Aorta (tissue), 5 donors: Measurements from ENCODE around the gene NFIC. TPM values are rescaled to one million over a fixed set of nuclear protein-coding genes. Genes with fewer than 3 reads are reported as not detected.

Source experiments
- ATAC-seq: fragments of 200-7000 bp; cut with Tn5 transposase; one replicate; pipeline ENCODE4 v1.9.1; 2022; ENCODE audit warnings: moderate library complexity; ENCODE audit not compliant: low FRiP score
- DNase-seq, 2 donors: peaks; one replicate each; pipeline ENCODE4 v3.0.0-alpha.2; 2020
- H3K27ac ChIP-seq, 2 donors: one replicate each; pipeline ENCODE4 v1.5.1; 2013; ENCODE audit warnings: low read length in 2 of 2, mild to moderate bottlenecking in 2 of 2, moderate library complexity in 2 of 2, control low read depth in 1 of 2, inconsistent platforms in 1 of 2, low read depth in 1 of 2
- H3K27me3 ChIP-seq, 2 donors: one replicate each; pipeline ENCODE4 v1.6.1; 2013; ENCODE audit warnings: control low read depth in 1 of 2, low read length in 1 of 2, mild to moderate bottlenecking in 1 of 2, moderate library complexity in 1 of 2; ENCODE audit not compliant: insufficient read depth in 2 of 2, control insufficient read depth in 1 of 2
- H3K36me3 ChIP-seq, 2 donors: one replicate each; pipeline ENCODE4 v1.6.1; 2013; ENCODE audit warnings: control low read depth in 1 of 2, low read length in 1 of 2, mild to moderate bottlenecking in 1 of 2; ENCODE audit not compliant: insufficient read depth in 2 of 2, control insufficient read depth in 1 of 2
- H3K4me1 ChIP-seq, 2 donors: one replicate each; pipeline ENCODE4 v1.6.1; 2013; ENCODE audit warnings: low read length in 2 of 2, control low read depth in 1 of 2, mild to moderate bottlenecking in 1 of 2, moderate library complexity in 1 of 2; ENCODE audit not compliant: insufficient read depth in 2 of 2, control insufficient read depth in 1 of 2
- H3K4me3 ChIP-seq, 2 donors: one replicate each; pipeline ENCODE4 v1.5.1; 2013; ENCODE audit warnings: low read length in 2 of 2, control low read depth in 1 of 2, mild to moderate bottlenecking in 1 of 2
- H3K9me3 ChIP-seq: one replicate; pipeline ENCODE4 v1.6.1; 2013; ENCODE audit warnings: mild to moderate bottlenecking, low read length; ENCODE audit not compliant: control insufficient read depth
- WGBS, 2 donors: extraction: QIAGEN DNeasy Blood & Tissue Kit; methylation state at CpG; one replicate each; pipeline ENCODE4 v1.1.7; 2013; 5-methylcytosine and 5-hydroxymethylcytosine counted together
- intact Hi-C, 2 donors: fragments of 100-400 bp; cut with DNase I; formaldehyde crosslinking; loops; one replicate each; pipeline versions ENCODE4 v1.14.2 to v1.15.0; 2022
- polyA plus RNA-seq, 2 donors: library from polyadenylated mRNA; stranded (reverse); fragments of 200-250 nt; gene quantifications; one replicate each; pipeline ENCODE4 v1.2.3, GENCODE V29; 2013
- total RNA-seq, 2 donors: library from RNA; stranded (reverse); fragmentation: NEBNext Ultra II Directional; extraction: Animal tissue kit (Norgen Biotek cat#: 25700); gene quantifications; one replicate each; pipeline ENCODE4 v1.2.1, GENCODE V29; 2021
- donor health status: healthy with polysubstance abuse.
- donor health status: Bipolar disorder and iron deficiency.
- donor health status: DM: no; HTN: no; CAD: no.
- donor health status: DM: no; HTN: no; CAD: no.
- donor health status: DM: yes; HTN: yes; CAD: no.

NFIC gene
- total and polyA plus RNA-seq, 4 donors, result 37.5 to 188 (median 106) TPM

DNA sequence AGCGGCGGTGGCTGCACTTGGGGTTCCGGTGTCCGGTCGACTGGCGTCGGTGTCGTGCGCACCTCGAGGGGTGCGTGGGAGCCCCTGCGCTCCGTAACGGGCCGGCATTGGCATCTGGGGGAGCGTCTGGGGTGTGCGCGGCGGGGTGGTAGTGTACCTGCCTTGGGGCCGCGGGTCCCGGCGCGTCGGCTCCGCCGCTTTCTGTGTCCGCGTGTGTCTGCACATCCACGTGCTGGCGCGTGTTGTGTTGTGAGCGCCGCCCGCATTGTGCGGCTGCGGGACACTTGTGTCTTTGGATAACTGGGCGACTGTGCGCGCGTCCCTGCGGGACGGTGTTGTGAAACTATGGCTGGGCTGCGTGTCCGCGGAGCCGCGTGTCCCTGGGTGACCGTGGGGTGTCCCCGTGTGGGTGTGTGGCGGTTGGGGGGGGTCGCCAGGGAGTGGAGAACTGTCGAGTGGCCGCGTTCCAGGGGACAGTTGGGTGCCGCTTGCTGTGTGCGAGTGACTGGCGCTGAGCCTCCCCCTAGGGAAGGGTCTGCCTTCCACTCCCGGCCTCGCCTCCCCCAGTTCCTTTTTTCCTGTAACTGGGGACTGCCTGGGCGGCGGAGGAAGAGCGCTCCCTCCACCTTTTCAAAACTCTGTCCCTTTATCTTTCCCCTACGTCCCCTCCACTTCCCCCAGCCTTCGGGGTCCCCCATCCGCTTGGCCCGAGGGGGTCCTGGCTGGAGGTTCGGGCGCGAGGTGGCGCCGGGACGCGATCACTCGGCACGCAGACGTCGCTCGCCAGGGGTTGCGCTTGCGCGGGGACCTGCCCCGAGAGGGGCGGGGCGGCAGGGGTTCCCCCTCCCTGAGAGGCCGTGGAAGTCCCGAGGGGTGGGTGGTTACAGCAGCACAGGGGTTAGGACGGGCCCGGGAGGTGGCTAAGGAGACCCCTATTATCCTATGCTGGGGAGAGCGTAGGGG lies 5.7 kb upstream of the NFIC start:
- peak overlapping the region in 1 of 2 donors; percentile 62 for H3K27ac ChIP-seq
- 0% methylated on average over 81 to 90 of the region's 90 CpGs for WGBS, 2 donors
- no peaks in the 10 kb centered on the region for H3K36me3 ChIP-seq
- H3K4me1 ChIP-seq, result no peaks in the 10 kb centered on the region
- H3K4me3 ChIP-seq, result peak overlapping the region; percentile 97 to 99
- no peaks in the 10 kb centered on the region for H3K27me3 ChIP-seq
- peak; percentile 63 for ATAC-seq
- peak; percentile 84 to 88 for DNase-seq
- intact Hi-C loops, result no loop called here
- H3K9me3 ChIP-seq, result no peaks in the 10 kb centered on the region

DNA sequence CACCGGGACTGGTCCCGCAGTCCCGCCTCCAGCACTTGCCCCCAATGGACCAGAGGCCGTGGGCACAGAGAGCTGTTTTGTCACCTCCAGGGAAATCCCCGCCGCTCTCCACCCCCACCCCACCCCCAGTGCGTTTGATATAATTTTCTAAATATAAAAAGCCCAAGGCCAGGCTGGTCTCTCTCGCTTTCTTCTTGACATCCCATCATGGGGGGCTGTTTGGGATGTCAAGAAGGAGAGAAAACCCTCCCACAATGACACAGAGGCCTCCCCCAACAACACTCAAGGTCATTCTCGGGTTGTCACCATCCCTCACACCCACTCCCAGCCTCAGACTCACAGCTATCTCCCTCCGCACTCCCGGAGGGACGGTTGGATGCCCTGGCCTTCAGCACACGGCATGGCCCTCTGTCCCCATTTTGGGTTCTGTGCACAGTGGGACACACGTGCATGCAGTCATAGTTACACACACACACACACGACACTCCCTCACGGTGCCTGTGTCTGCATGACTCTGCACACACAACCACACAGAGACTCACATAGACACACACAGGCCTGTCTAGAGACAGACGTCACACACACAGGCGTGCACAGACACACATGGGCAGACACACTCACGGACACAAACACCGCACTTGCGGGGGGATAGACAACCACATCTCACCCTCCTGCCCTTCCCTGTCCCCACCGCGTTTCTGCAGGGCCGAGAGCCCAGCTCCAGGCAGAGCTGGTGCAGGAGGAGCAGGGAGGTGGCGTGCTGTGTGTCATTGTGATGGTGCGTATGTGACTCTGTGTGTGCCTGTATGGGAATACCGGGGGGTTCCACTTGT lies 4.8 kb upstream of the NFIC start:
- ATAC-seq (no peak), DNase-seq (no peak)
- intact Hi-C loops, result no loop called here
- Histone ChIP-seq H3K9me3 (no peaks in the 10 kb centered on the region), H3K27me3 (no peaks in the 10 kb centered on the region), H3K4me3 (peak overlapping the region; percentile 97 to 99), H3K36me3 (no peaks in the 10 kb centered on the region), H3K27ac (peak overlapping the region in 1 of 2 donors; percentile 66), H3K4me1 (no peaks in the 10 kb centered on the region)
- 18 to 21% methylated on average over 26 to 27 of the region's 27 CpGs for WGBS, 2 donors

DNA sequence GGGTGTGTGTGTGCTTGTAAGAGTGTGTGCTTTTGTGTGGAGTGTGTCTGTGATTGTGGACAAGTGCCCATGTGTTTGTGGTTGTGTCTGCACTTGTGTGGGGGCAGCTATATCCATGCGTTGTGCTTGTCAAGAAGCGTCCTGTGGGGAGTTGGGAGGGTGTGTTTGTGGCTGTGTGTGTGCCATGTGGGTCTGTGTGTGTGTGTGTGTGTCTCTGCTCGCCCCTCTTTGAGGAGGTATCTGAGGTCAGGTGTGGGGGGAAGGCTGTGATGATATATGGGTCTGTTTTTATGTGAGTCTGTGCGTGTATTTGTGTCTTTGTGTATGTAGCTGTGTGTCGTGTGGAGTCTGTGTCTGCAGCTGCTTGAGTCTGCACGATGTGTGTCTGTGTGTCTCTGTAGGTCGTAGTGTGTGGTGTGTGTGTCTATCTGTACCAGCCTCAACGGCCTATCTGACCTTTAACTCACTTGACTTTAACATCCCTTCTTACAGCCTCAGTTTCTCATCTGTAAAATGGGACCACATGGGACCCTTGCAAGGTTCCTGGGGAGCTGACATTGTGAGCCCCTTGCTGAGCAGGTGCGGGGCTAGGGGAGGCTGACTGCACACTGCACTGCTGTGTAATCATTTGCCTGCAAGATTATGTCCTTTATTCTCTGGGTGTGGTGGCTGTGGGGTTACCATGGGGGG lies 4.0 kb upstream of the NFIC start:
- 55 to 67% methylated on average over 9 of the region's 9 CpGs for WGBS, 2 donors
- H3K36me3 ChIP-seq, result no peaks in the 10 kb centered on the region
- H3K27me3 ChIP-seq, result no peaks in the 10 kb centered on the region
- no peak overlapping the region for H3K4me3 ChIP-seq
- no peak for DNase-seq
- H3K27ac ChIP-seq, result peak overlapping the region in 1 of 2 donors; percentile 66
- no peak for ATAC-seq
- intact Hi-C loops, result no loop called here
- no peaks in the 10 kb centered on the region for H3K4me1 ChIP-seq
- no peaks in the 10 kb centered on the region for H3K9me3 ChIP-seq

DNA sequence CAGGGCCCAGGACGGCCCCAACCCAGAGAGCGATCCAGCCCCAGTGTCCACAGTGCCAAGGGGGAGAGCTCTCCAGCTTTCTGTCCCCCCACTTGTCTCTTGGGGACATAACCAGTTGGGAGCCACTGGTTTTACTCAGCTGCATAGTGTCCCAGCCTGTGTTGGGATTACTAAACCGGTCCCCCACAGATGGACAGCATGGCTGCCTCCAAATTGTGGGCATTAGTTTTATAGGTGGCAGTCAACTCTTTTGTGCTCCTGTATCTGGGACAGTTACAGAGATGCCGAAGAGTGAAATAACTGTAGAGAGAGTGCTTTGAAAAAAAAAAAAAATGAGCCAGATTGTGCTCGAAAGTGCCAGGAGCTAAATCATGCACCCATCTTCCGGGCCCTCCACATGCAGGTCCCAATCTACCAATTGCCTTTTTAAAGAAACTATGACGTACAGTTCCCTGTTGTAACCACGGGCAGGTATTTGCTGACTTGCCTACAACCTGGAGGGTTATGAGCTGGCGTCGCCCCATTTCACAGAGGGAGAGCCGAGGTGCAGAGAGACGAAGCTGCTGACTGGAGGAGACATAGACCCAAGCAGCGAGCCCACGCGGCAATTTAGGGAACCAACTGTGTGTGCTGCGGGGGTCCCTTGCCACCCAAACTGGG lies 2.4 kb upstream of the NFIC start:
- no peaks in the 10 kb centered on the region for H3K4me1 ChIP-seq
- WGBS, 2 donors, result 56 to 63% methylated on average over 16 of the region's 16 CpGs
- ATAC-seq, result no peak

DNA sequence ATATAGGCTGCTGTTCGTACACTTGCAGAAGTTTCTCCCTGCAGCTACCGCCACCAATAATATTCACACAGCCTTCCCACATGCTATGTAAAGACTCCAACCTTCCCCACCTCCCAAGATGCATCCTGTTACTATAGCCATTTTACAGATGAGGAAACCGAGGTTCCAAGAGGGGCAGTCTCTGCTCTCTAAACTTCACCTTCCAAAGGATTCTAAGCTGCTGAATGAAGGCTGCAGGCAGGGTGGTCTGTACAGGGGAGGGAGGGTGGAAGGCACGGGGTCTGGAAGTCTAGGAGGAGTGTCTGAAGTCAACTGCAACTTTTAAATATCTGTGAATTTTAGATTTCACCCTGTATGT lies 1.9 kb upstream of the NFIC start:
- Histone ChIP-seq H3K36me3 (no peaks in the 10 kb centered on the region), H3K4me1 (no peaks in the 10 kb centered on the region), H3K9me3 (no peaks in the 10 kb centered on the region), H3K27ac (no peak overlapping the region), H3K27me3 (no peaks in the 10 kb centered on the region), H3K4me3 (no peak overlapping the region)
- DNase-seq (no peak), ATAC-seq (no peak)
- 63 to 68% methylated on average over 4 of the region's 4 CpGs for WGBS, 2 donors
- intact Hi-C loops, result no loop called here

More for the DNA sequence above, 2.4 kb upstream of the NFIC start:
- Histone ChIP-seq H3K36me3 (no peaks in the 10 kb centered on the region), H3K27me3 (no peaks in the 10 kb centered on the region), H3K4me3 (no peak overlapping the region), H3K9me3 (no peaks in the 10 kb centered on the region), H3K27ac (no peak overlapping the region)
- DNase-seq, result no peak
- intact Hi-C loops, result no loop called here

DNA sequence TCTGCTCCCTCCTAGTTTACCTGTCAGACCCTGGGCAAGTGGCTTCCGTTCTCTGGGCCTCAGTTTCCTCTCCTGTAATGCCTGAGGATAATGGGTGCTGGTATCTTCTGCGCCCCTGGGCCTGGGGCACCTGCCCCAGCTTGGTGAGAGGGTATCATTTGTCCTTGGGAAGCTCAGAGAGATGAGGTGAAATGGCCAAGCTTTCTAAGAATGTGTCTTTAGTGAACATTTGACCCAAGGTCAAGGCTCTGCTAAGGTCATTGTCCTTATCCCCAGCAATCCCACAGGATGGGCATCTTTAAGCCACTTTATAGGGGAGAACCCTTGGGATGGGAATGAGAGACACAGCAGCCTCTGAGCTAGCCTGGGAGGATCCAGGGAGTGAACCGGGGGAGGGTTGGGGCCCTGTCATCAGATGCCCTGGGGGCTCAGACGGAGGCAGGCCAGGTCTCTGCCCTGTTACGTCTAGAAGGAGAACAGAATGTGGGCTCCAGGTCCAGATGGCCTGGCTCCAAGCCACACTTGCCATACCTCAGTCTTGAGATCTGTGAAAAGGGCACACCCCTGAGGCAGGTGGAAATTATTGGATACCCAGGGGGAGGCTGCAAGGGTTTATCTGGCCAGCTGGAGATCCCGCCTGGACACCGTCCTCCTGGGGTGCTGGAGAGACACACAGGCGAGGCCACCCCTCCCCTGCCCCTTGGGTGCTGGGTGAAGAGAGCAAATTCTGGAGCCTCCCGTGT lies 1.1 kb upstream of the NFIC start:
- intact Hi-C loops, result loop anchor here in 1 of 2 donors (5.0 kb wide), 1 partner anchor 37 kb away; no protein-coding TSS in a partner anchor
- Histone ChIP-seq H3K9me3 (no peaks in the 10 kb centered on the region), H3K36me3 (no peaks in the 10 kb centered on the region), H3K27me3 (no peaks in the 10 kb centered on the region), H3K27ac (peak overlapping the region; percentile 51 to 68), H3K4me3 (no peak overlapping the region), H3K4me1 (no peaks in the 10 kb centered on the region)
- no peak for ATAC-seq
- no peak for DNase-seq
- 24% methylated on average over 9 of the region's 9 CpGs for WGBS, 2 donors

DNA sequence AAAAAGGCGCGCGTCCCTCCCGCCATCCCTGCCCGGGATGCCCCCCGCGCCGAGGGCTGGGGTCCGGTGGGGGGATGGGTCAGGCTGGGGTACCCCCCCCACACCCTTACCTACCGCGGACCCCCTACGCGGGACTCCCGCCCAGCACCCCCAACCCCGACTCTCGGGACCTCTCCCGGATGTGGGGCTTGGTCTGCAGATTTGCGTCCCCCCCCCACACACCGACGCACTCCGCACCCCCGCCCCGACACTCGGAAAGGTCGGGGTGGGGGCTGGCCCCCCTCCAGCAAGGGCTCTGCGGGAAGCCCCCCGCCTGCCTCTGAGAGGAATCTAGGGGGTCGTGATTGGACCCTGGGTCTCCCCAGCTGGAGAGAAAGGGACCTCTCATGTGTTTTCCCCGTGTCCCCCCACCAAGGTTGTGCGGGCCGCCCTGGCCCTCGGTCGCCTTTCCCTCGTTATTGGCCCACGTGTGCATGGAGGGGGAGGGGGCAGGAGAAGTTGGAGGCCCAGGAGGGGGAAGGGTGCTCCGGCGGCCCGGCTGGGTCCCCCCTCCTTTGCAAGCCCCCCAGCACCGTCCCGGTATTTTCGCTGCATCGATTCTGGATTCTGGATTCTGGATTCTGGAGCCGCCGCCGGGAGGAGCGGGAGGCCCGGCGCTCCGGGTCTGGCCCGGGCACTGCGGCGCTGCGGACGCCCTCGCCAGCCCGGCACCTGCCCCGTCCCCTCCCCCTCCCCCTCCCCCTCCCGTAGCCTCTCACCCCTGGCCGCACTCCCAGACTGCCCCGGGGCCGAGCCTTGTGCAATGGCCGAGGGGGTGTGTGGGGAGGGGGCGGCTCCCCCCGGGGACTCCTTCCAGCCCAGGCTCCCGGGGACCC lies 607 bp downstream of the NFIC start:
- Histone ChIP-seq H3K4me1 (no peaks in the 10 kb centered on the region), H3K36me3 (no peaks in the 10 kb centered on the region), H3K4me3 (peak overlapping the region; percentile 92 to 96), H3K9me3 (no peaks in the 10 kb centered on the region), H3K27me3 (no peaks in the 10 kb centered on the region), H3K27ac (peak overlapping the region; percentile 81)
- intact Hi-C loops, result loop anchor here (2.0 to 5.0 kb wide), 2 partner anchors 35 to 36 kb away; no protein-coding TSS in a partner anchor
- peak; percentile 39 for ATAC-seq
- peak; percentile 77 to 85 for DNase-seq
- WGBS, 2 donors, result 1% methylated on average over 31 to 65 of the region's 65 CpGs
